ENCODE data around the gene C6orf15. TPM values are rescaled to one million over a fixed set of nuclear protein-coding genes. Genes with fewer than 3 reads are reported as not detected.

The C6orf15 gene
- total and polyA plus RNA-seq, 4 donors = not detected

DNA sequence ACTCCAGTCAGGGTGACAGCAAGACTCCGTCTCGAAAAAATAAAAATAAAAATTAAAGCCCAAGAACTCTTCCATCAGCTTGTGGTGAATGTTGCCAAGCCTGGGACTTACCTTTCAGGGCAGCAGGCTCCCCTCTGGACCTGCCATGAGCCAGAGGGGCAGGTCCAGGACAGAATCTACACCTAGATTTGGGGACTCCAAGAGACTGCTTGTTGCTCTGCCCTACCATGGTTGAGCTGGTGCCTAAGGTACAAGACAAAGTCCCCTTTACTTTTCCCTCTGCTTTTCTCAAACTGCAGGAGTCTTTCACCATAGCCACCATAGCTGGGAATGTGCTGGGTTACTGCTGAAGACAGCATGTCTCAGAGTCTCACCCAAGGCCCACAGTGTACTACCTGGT is 9.2 kb downstream of the C6orf15 start:
- H3K27ac ChIP-seq (ENCODE audit: low read depth in 1 of 2, low read length in 2 of 2) = no peak overlapping the region
- no peaks in the 10 kb centered on the region for H3K4me1 ChIP-seq (ENCODE audit: control insufficient read depth in 4 of 4, insufficient read depth in 4 of 4, low read length in 3 of 4)
- WGBS = 92% methylated on average over 2 of the region's 2 CpGs
- H3K4me3 ChIP-seq (ENCODE audit: low read depth in 1 of 3, low read length in 3 of 3) = no peak overlapping the region
- TF ChIP-seq, protein P1, sequence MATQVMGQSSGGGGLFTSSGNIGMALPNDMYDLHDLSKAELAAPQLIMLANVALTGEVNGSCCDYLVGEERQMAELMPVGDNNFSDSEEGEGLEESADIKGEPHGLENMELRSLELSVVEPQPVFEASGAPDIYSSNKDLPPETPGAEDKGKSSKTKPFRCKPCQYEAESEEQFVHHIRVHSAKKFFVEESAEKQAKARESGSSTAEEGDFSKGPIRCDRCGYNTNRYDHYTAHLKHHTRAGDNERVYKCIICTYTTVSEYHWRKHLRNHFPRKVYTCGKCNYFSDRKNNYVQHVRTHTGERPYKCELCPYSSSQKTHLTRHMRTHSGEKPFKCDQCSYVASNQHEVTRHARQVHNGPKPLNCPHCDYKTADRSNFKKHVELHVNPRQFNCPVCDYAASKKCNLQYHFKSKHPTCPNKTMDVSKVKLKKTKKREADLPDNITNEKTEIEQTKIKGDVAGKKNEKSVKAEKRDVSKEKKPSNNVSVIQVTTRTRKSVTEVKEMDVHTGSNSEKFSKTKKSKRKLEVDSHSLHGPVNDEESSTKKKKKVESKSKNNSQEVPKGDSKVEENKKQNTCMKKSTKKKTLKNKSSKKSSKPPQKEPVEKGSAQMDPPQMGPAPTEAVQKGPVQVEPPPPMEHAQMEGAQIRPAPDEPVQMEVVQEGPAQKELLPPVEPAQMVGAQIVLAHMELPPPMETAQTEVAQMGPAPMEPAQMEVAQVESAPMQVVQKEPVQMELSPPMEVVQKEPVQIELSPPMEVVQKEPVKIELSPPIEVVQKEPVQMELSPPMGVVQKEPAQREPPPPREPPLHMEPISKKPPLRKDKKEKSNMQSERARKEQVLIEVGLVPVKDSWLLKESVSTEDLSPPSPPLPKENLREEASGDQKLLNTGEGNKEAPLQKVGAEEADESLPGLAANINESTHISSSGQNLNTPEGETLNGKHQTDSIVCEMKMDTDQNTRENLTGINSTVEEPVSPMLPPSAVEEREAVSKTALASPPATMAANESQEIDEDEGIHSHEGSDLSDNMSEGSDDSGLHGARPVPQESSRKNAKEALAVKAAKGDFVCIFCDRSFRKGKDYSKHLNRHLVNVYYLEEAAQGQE (IDR thresholded peaks at IDR 0.05) = no peak
- TF ChIP-seq SP1 (IDR thresholded peaks at IDR 0.05) (no peak), RAD21 (IDR thresholded peaks at IDR 0.05) (no peak), HNF4A (conservative IDR thresholded peaks at IDR 0.05) (no peak), NR2F2 (IDR thresholded peaks at IDR 0.05) (no peak), TAF1 (conservative IDR thresholded peaks at IDR 0.05) (no peak), EGR1 (IDR thresholded peaks at IDR 0.05; ENCODE audit: low read depth in 2 of 2) (no peak), YY1 (IDR thresholded peaks at IDR 0.05) (no peak), FOXA2 (IDR thresholded peaks at IDR 0.05) (no peak)
- TF ChIP-seq, protein P2, sequence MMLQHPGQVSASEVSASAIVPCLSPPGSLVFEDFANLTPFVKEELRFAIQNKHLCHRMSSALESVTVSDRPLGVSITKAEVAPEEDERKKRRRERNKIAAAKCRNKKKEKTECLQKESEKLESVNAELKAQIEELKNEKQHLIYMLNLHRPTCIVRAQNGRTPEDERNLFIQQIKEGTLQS (IDR thresholded peaks at IDR 0.05) = no peak
- TF ChIP-seq, protein P3, sequence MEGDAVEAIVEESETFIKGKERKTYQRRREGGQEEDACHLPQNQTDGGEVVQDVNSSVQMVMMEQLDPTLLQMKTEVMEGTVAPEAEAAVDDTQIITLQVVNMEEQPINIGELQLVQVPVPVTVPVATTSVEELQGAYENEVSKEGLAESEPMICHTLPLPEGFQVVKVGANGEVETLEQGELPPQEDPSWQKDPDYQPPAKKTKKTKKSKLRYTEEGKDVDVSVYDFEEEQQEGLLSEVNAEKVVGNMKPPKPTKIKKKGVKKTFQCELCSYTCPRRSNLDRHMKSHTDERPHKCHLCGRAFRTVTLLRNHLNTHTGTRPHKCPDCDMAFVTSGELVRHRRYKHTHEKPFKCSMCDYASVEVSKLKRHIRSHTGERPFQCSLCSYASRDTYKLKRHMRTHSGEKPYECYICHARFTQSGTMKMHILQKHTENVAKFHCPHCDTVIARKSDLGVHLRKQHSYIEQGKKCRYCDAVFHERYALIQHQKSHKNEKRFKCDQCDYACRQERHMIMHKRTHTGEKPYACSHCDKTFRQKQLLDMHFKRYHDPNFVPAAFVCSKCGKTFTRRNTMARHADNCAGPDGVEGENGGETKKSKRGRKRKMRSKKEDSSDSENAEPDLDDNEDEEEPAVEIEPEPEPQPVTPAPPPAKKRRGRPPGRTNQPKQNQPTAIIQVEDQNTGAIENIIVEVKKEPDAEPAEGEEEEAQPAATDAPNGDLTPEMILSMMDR (IDR thresholded peaks at IDR 0.05; ENCODE audit: low read depth, low read length, missing input control) = no peak
- H3K27me3 ChIP-seq (ENCODE audit: control insufficient read depth in 4 of 4, insufficient read depth in 4 of 4, low read length in 3 of 4) = no peaks in the 10 kb centered on the region
- no peaks in the 10 kb centered on the region for H3K9me3 ChIP-seq (ENCODE audit: control insufficient read depth in 4 of 4, low read length in 3 of 4)
- DNase-seq (ENCODE audit: low spot score) = no peak
- H3K9ac ChIP-seq (ENCODE audit: low read depth in 1 of 2, low read length in 2 of 2) = no peak overlapping the region
- H3K36me3 ChIP-seq (ENCODE audit: control insufficient read depth in 4 of 4, insufficient read depth in 3 of 4, low read depth in 1 of 4, low read length in 3 of 4) = no peaks in the 10 kb centered on the region

DNA sequence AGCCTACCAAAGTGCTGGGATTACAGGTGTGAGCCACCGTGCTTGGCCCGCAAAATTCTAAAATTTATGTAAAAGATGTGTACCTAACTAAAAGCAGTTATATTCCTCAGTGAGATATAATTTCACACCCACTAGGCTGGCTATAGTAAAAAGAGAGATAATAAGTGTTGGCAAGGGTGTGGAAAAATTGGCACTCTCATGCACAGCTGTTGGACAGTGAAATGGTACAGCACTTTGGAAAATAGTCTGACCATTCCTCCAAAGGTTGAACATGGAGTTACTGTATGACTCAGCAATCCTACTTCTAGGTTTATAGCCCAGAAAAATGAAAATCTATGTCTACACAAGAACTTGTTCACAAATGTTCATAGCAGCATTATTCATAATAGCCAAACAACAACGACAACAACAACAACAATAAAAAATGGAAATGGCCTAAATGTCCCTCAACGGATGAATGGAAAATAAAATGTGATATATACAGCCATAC is 13.9 kb downstream of the C6orf15 start:
- Histone ChIP-seq H3K27ac (ENCODE audit: low read depth in 1 of 2, low read length in 2 of 2) (no peak overlapping the region), H3K9ac (ENCODE audit: low read depth in 1 of 2, low read length in 2 of 2) (no peak overlapping the region), H3K27me3 (ENCODE audit: control insufficient read depth in 4 of 4, insufficient read depth in 4 of 4, low read length in 3 of 4) (no peaks in the 10 kb centered on the region), H3K36me3 (ENCODE audit: control insufficient read depth in 4 of 4, insufficient read depth in 3 of 4, low read depth in 1 of 4, low read length in 3 of 4) (no peaks in the 10 kb centered on the region), H3K4me3 (ENCODE audit: low read depth in 1 of 3, low read length in 3 of 3) (no peak overlapping the region), H3K4me1 (ENCODE audit: control insufficient read depth in 4 of 4, insufficient read depth in 4 of 4, low read length in 3 of 4) (no peaks in the 10 kb centered on the region), H3K9me3 (ENCODE audit: control insufficient read depth in 4 of 4, low read length in 3 of 4) (no peaks in the 10 kb centered on the region)
- WGBS = 94% methylated on average over 4 of the region's 4 CpGs
- TF ChIP-seq JUND (IDR thresholded peaks at IDR 0.05) = no peak
- TF ChIP-seq, protein P2 (IDR thresholded peaks at IDR 0.05) = no peak
- TF ChIP-seq NR2F2 (IDR thresholded peaks at IDR 0.05) = no peak
- no peak for TF ChIP-seq FOXA1 (IDR thresholded peaks at IDR 0.05)
- no peak for TF ChIP-seq HNF4A (conservative IDR thresholded peaks at IDR 0.05)
- TF ChIP-seq YY1 (IDR thresholded peaks at IDR 0.05) = no peak
- TF ChIP-seq, protein P4, sequence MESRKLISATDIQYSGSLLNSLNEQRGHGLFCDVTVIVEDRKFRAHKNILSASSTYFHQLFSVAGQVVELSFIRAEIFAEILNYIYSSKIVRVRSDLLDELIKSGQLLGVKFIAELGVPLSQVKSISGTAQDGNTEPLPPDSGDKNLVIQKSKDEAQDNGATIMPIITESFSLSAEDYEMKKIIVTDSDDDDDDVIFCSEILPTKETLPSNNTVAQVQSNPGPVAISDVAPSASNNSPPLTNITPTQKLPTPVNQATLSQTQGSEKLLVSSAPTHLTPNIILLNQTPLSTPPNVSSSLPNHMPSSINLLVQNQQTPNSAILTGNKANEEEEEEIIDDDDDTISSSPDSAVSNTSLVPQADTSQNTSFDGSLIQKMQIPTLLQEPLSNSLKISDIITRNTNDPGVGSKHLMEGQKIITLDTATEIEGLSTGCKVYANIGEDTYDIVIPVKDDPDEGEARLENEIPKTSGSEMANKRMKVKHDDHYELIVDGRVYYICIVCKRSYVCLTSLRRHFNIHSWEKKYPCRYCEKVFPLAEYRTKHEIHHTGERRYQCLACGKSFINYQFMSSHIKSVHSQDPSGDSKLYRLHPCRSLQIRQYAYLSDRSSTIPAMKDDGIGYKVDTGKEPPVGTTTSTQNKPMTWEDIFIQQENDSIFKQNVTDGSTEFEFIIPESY (IDR thresholded peaks at IDR 0.05) = no peak
- TF ChIP-seq, protein P5, sequence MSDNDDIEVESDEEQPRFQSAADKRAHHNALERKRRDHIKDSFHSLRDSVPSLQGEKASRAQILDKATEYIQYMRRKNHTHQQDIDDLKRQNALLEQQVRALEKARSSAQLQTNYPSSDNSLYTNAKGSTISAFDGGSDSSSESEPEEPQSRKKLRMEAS (IDR thresholded peaks at IDR 0.05) = no peak
- no peak for TF ChIP-seq GABPA (IDR thresholded peaks at IDR 0.05 in 1 of 2, conservative IDR thresholded peaks at IDR 0.05 in 1 of 2)
- no peak for TF ChIP-seq RXRA (IDR thresholded peaks at IDR 0.05)
- no peak for TF ChIP-seq HNF4G (IDR thresholded peaks at IDR 0.05)
- no peak for DNase-seq (ENCODE audit: low spot score)
